H1 (cell line): Measurements from ENCODE around the gene A2ML1. TPM values are rescaled to one million over a fixed set of nuclear protein-coding genes. Genes with fewer than 3 reads are reported as not detected.

ENCODE experiments used
- CTCF ChIA-PET: fragments of 300-600 bp; sonication (Branson Sonifier 250); formaldehyde crosslinking; loops from one replicate; lab custom pipeline; 2021; ENCODE audit not compliant: partially characterized antibody; lab: Charles Lee
- POLR2A ChIA-PET: fragments of 300-600 bp; sonication (Branson Sonifier 250); formaldehyde crosslinking; loops from one replicate; lab custom pipeline; 2021; ENCODE audit warnings: inconsistent platforms; ENCODE audit not compliant: partially characterized antibody; lab: Charles Lee
- DNase-seq, 2 experiments: peaks; one replicate each; pipeline versions ENCODE4 v3.0.0 to v3.0.0-alpha.2; 2010 to 2022; ENCODE audit warnings: low spot score in 2 of 2, low read depth in 1 of 2, mixed read lengths in 1 of 2
- FAIRE-seq: peaks from 2 replicates; lab custom pipeline; 2011; peaks lifted over from hg19 to GRCh38; lab: Jason Lieb, UNC
- H2AFZ ChIP-seq: 2 replicates; pipeline ENCODE4 v1.8.1; 2012; ENCODE audit warnings: low read length, inconsistent platforms
- H2AK5ac ChIP-seq: 2 replicates; pipeline ENCODE4 v1.6.1; 2013; ENCODE audit warnings: low read depth, low read length
- H2BK120ac ChIP-seq: replicated peaks from 2 replicates; pipeline ENCODE3; 2013; ENCODE audit warnings: low read depth, low read length, inconsistent platforms
- H2BK12ac ChIP-seq: 2 replicates; pipeline ENCODE4 v1.6.1; 2013; ENCODE audit warnings: low read depth, low read length
- H2BK15ac ChIP-seq: 2 replicates; pipeline ENCODE4 v1.6.1; 2013; ENCODE audit warnings: low read length
- H2BK20ac ChIP-seq: 2 replicates; pipeline ENCODE4 v1.6.1; 2013; ENCODE audit warnings: low read length
- H2BK5ac ChIP-seq: 2 replicates; pipeline ENCODE4 v1.6.1; 2013; ENCODE audit warnings: low read depth, low read length
- H3K14ac ChIP-seq: 2 replicates; pipeline ENCODE4 v1.6.1; 2013; ENCODE audit warnings: inconsistent platforms; ENCODE audit not compliant: insufficient read length
- H3K18ac ChIP-seq: 2 replicates; pipeline ENCODE4 v1.6.1; 2013; ENCODE audit warnings: low read length; ENCODE audit errors: extremely low read depth
- H3K23ac ChIP-seq: 2 replicates; pipeline ENCODE4 v1.6.1; 2013; ENCODE audit warnings: inconsistent platforms; ENCODE audit not compliant: insufficient read length
- H3K23me2 ChIP-seq: 2 replicates; pipeline ENCODE4 v1.6.1; 2013; ENCODE audit warnings: low read depth, low read length
- H3K27ac ChIP-seq: 2 replicates; pipeline ENCODE4 v1.6.1; 2011; ENCODE audit warnings: low read depth, low read length, inconsistent platforms
- H3K27me3 ChIP-seq, 4 experiments: replicated peaks in 1 of 4; 1 replicate in 1 of 4; 2 replicates in 3 of 4; pipeline versions ENCODE4 v1.6.1 to v1.8.1; 2011 to 2013; ENCODE audit warnings: low read length in 3 of 4, mild to moderate bottlenecking in 3 of 4, inconsistent platforms in 2 of 4, mixed read lengths in 2 of 4, moderate library complexity in 1 of 4; ENCODE audit not compliant: control insufficient read depth in 3 of 4, insufficient read depth in 3 of 4; ENCODE audit errors: extremely low read depth in 1 of 4
- H3K36me3 ChIP-seq, 4 experiments: 2 replicates each; pipeline versions ENCODE4 v1.6.1 to v1.8.1; 2011 to 2013; ENCODE audit warnings: mild to moderate bottlenecking in 4 of 4, low read length in 3 of 4, moderate library complexity in 2 of 4, control low read depth in 1 of 4, inconsistent platforms in 1 of 4; ENCODE audit not compliant: insufficient read depth in 4 of 4, control insufficient read depth in 2 of 4
- H3K4ac ChIP-seq: replicated peaks from 2 replicates; pipeline ENCODE3; 2013; ENCODE audit warnings: low read length, low read depth, mixed read lengths, inconsistent platforms; ENCODE audit not compliant: insufficient read length
- H3K4me1 ChIP-seq, 4 experiments: replicated peaks in 1 of 4; 1 replicate in 1 of 4; 2 replicates in 3 of 4; pipeline versions ENCODE4 v1.6.1 to v1.8.1; 2011 to 2013; ENCODE audit warnings: low read length in 3 of 4, inconsistent platforms in 2 of 4, mixed read lengths in 1 of 4; ENCODE audit not compliant: insufficient read depth in 4 of 4, control insufficient read depth in 3 of 4
- H3K4me2 ChIP-seq, 2 experiments: 2 replicates each; pipeline versions ENCODE4 v1.6.1 to v1.8.1; 2011 to 2013; ENCODE audit warnings: low read depth in 2 of 2, low read length in 2 of 2, control low read depth in 1 of 2, inconsistent platforms in 1 of 2, mild to moderate bottlenecking in 1 of 2; ENCODE audit not compliant: insufficient read depth in 1 of 2
- H3K4me3 ChIP-seq, 4 experiments: fragments of 200-600, 300-600 bp in 1 of 4; sonication (generic), shearing (Covaris generic), sonication (Bioruptor Twin) in 1 of 4; 2 replicates each; pipeline versions ENCODE4 v1.5.1 to v1.8.1; 2011 to 2016; ENCODE audit warnings: low read length in 4 of 4, low read depth in 3 of 4, control low read depth in 2 of 4, inconsistent platforms in 2 of 4, mild to moderate bottlenecking in 2 of 4, mixed read lengths in 1 of 4, moderate library complexity in 1 of 4; ENCODE audit not compliant: insufficient read depth in 2 of 4; ENCODE audit errors: extremely low read depth in 1 of 4
- H3K56ac ChIP-seq: replicated peaks from 2 replicates; pipeline ENCODE3; 2013; ENCODE audit warnings: low read depth, mild to moderate bottlenecking, mixed read lengths, low read length, inconsistent platforms; ENCODE audit not compliant: insufficient read length
- H3K79me1 ChIP-seq: 2 replicates; pipeline ENCODE4 v1.6.1; 2013; ENCODE audit warnings: low read depth, low read length, control low read depth
- H3K79me2 ChIP-seq, 2 experiments: 2 replicates each; pipeline versions ENCODE4 v1.6.1 to v1.8.1; 2012 to 2013; ENCODE audit warnings: low read length in 2 of 2, mild to moderate bottlenecking in 2 of 2, inconsistent platforms in 1 of 2; ENCODE audit not compliant: insufficient read depth in 2 of 2, control insufficient read depth in 1 of 2
- H3K9ac ChIP-seq, 4 experiments: replicated peaks in 1 of 4; 1 replicate in 1 of 4; 2 replicates in 3 of 4; pipeline versions ENCODE4 v1.6.1 to v1.8.1; 2011 to 2013; ENCODE audit warnings: low read depth in 3 of 4, low read length in 3 of 4, control low read depth in 2 of 4, mild to moderate bottlenecking in 2 of 4, moderate library complexity in 2 of 4, inconsistent platforms in 1 of 4; ENCODE audit errors: extremely low read depth in 1 of 4
- H3K9me3 ChIP-seq, 2 experiments: 2 replicates each; pipeline versions ENCODE4 v1.6.1 to v1.8.1; 2012 to 2013; ENCODE audit warnings: mild to moderate bottlenecking in 2 of 2, moderate library complexity in 2 of 2, control low read depth in 1 of 2, inconsistent platforms in 1 of 2, low read depth in 1 of 2, low read length in 1 of 2, mixed read lengths in 1 of 2; ENCODE audit not compliant: insufficient read depth in 2 of 2
- H4K20me1 ChIP-seq, 2 experiments: replicated peaks in 1 of 2; 2 replicates each; pipeline versions ENCODE3 to v1.8.1; 2011 to 2013; ENCODE audit warnings: inconsistent platforms in 2 of 2, low read length in 2 of 2, mild to moderate bottlenecking in 1 of 2; ENCODE audit not compliant: insufficient read depth in 2 of 2, control insufficient read depth in 1 of 2
- H4K5ac ChIP-seq: 2 replicates; pipeline ENCODE4 v1.6.1; 2013; ENCODE audit warnings: low read length, low read depth, mixed read lengths, inconsistent platforms; ENCODE audit not compliant: insufficient read length
- H4K8ac ChIP-seq: 2 replicates; pipeline ENCODE4 v1.8.0; 2013; ENCODE audit warnings: mild to moderate bottlenecking, moderate library complexity, low read length, inconsistent platforms; ENCODE audit not compliant: insufficient read depth; ENCODE audit errors: extremely low read depth
- H4K91ac ChIP-seq: replicated peaks from 2 replicates; pipeline ENCODE3; 2013; ENCODE audit warnings: low read length, mixed read lengths, inconsistent platforms; ENCODE audit not compliant: insufficient read length
- MAX ChIP-seq: IDR thresholded peaks from 2 replicates; pipeline ENCODE4 v1.6.1; 2012; ENCODE audit warnings: inconsistent platforms
- RXRA ChIP-seq: IDR thresholded peaks from 2 replicates; pipeline ENCODE4 v1.6.1; 2011; ENCODE audit warnings: low read depth, mild to moderate bottlenecking, low read length, moderate library complexity; ENCODE audit not compliant: insufficient read depth
- WGBS, 2 experiments: shearing (Covaris generic) in 1 of 2; methylation state at CpG; one replicate each; pipeline versions ENCODE4 v1.1.6 to v1.1.7; 2013 to 2015; ENCODE audit warnings: low lambda C conversion rate in 2 of 2, mixed read lengths in 2 of 2, inconsistent platforms in 1 of 2, low coverage in 1 of 2, missing lambda C conversion rate in 1 of 2; ENCODE audit not compliant: insufficient replicate concordance in 2 of 2, insufficient coverage in 1 of 2, insufficient read length in 1 of 2; ENCODE audit errors: extremely low coverage in 1 of 2, missing lambda C conversion rate in 1 of 2; 5-methylcytosine and 5-hydroxymethylcytosine counted together
- polyA plus RNA-seq, 7 experiments: library from polyadenylated mRNA; depleted of rRNA in 3 of 7; stranded (reverse) in 5 of 7; unstranded in 2 of 7; fragments of >200 nt in 5 of 7; fragments of 200-250 nt in 2 of 7; gene quantifications; 1 replicate in 5 of 7; 2 replicates in 1 of 7; 4 replicates in 1 of 7; pipeline versions ENCODE4 v1.2.1 to v1.2.3, GENCODE V29; 2011 to 2013; ENCODE audit warnings: missing spikeins in 2 of 7, mixed read lengths in 2 of 7
- total RNA-seq: library from RNA; stranded (reverse); fragmentation: NEBNext Ultra II Directional; extraction: Animal tissue kit (Norgen Biotek cat#: 25700); gene quantifications from 2 replicates; pipeline ENCODE4 v1.2.1, GENCODE V29; 2021

Gene A2ML1
- total and polyA plus RNA-seq, 2 of the 8 experiments (the other 6 are each of a cell fraction or from before 2014, with no cell fraction given), result 10.2 to 10.3 TPM

GRCh38 chr12:8846305-8846704 lies 23.9 kb downstream of the A2ML1 start:
- no peak overlapping the region for H2BK15ac ChIP-seq
- no peak overlapping the region for H4K8ac ChIP-seq
- DNase-seq, result no peak
- CTCF ChIA-PET, result interaction anchor here (3.0 kb wide), 1 partner anchor 14 kb away, joined by 16 read pairs; no protein-coding TSS in a partner anchor
- no peak overlapping the region for H3K4me2 ChIP-seq
- POLR2A ChIA-PET, result no interaction called here
- no peak overlapping the region for H3K18ac ChIP-seq
- H3K23me2 ChIP-seq, result no peaks in the 10 kb centered on the region
- H3K27ac ChIP-seq, result no peak overlapping the region
- H4K20me1 ChIP-seq, result no peaks in the 10 kb centered on the region
- no peaks in the 10 kb centered on the region for H3K9me3 ChIP-seq
- H3K4me3 ChIP-seq, result no peak overlapping the region
- H4K91ac ChIP-seq, result no peak overlapping the region
- H2AFZ ChIP-seq, result no peak overlapping the region
- no peak overlapping the region for H3K14ac ChIP-seq
- TF ChIP-seq RXRA, result no peak
- TF ChIP-seq MAX, result no peak
- H2BK12ac ChIP-seq, result no peak overlapping the region
- no peak overlapping the region for H4K5ac ChIP-seq
- no peak overlapping the region for H3K9ac ChIP-seq
- no peak overlapping the region for H3K23ac ChIP-seq
- no peak overlapping the region for H3K4ac ChIP-seq
- no peaks in the 10 kb centered on the region for H3K79me1 ChIP-seq
- H3K27me3 ChIP-seq, result no peaks in the 10 kb centered on the region
- no peak for FAIRE-seq
- H3K79me2 ChIP-seq, result no peaks in the 10 kb centered on the region
- no peak overlapping the region for H2BK20ac ChIP-seq
- H3K4me1 ChIP-seq, result no peaks in the 10 kb centered on the region; a peak in 1 of 7 replicates
- no peak overlapping the region for H2BK120ac ChIP-seq
- H2AK5ac ChIP-seq, result no peak overlapping the region
- 90 to 100% methylated on average over 1 to 3 of the region's 3 CpGs for WGBS, 2 experiments
- no peak overlapping the region for H3K56ac ChIP-seq
- H3K36me3 ChIP-seq, result peaks cover 0 to 14% (median 2%) of the 10 kb centered on the region in 4 experiments; a peak in 4 of 8 replicates
- no peak overlapping the region for H2BK5ac ChIP-seq
